Skeletal muscle satellite cell (primary cell): ENCODE measurements around the gene TLE4. TPM values are rescaled to one million over a fixed set of nuclear protein-coding genes. Genes with fewer than 3 reads are reported as not detected.
"Not testable (repeated sequence)": the region's sequence is repeated elsewhere in the genome, so short reads cannot be mapped to it uniquely, and the experiment has no call there.

Source experiments
- H3K27me3 ChIP-seq: 2 replicates; pipeline ENCODE4 v1.7.0; 2013; ENCODE audit warnings: low read length; ENCODE audit not compliant: control insufficient read depth, insufficient read depth
- H3K36me3 ChIP-seq: 2 replicates; pipeline ENCODE4 v1.7.0; 2013; ENCODE audit warnings: mild to moderate bottlenecking, control low read depth, low read length; ENCODE audit not compliant: insufficient read depth
- H3K4me1 ChIP-seq: 2 replicates; pipeline ENCODE4 v1.7.0; 2013; ENCODE audit warnings: low read length; ENCODE audit not compliant: control insufficient read depth, insufficient read depth
- H3K4me2 ChIP-seq: 2 replicates; pipeline ENCODE4 v1.7.0; 2013; ENCODE audit warnings: mild to moderate bottlenecking, low read length
- H3K4me3 ChIP-seq: 2 replicates; pipeline ENCODE4 v1.7.0; 2013; ENCODE audit warnings: low read length
- H3K9ac ChIP-seq: 2 replicates; pipeline ENCODE4 v1.7.0; 2013; ENCODE audit warnings: mild to moderate bottlenecking, low read depth, low read length, moderate library complexity
- H3K9me3 ChIP-seq: replicated peaks from 2 replicates; pipeline ENCODE4 v1.7.0; 2013; ENCODE audit warnings: mild to moderate bottlenecking, control low read depth, low read length
- total RNA-seq: library from RNA; depleted of rRNA; stranded (reverse); fragments of >200 nt; gene quantifications from 2 replicates; pipeline ENCODE4 v1.2.3, GENCODE V29; 2012; rRNA removed

TLE4 gene
- 5.6 and 12.9 TPM in 2 replicates for total RNA-seq

DNA sequence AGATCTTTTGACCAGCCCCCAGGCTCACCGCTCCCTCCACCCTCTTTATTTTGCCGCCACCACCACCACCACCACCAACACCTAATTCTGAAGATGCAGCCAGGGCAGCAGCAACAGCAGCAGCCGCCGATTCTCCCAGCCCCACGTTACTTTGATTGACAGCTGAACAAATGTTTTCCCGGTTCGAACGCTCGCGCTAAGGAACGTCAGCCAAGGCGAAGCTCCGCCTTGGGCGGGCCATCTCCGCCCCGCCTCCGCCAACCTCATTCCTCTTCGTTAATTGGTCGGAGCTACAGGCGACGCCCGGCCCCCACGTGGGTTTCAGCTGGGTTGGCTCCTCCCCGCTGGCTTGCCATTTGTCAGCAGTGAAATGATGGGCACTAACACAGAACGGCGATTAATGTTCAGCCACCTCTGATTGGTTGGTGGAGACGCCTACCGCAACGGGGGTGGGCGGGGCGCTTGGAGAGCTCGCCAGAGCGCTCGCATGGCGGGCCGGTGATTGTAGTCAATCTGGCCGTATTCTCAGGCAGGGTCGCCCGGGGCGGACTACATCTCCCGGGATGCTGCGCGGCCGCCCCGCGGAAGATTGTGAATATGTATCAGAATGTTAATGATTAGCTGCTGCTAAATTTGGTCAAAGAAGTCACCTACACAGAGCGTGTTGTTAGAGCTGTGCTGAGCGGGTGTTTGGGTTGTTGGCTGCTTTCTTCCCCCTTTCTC, at the start of gene TLE4:
TSS of gene TLE4 (plus strand) at position 657 of the 723 bp plus-strand sequence. CDS start 826 bp downstream, outside the sequence.
- no peaks in the 10 kb centered on the region for H3K27me3 ChIP-seq
- no peaks in the 10 kb centered on the region for H3K36me3 ChIP-seq
- H3K4me2 ChIP-seq, result peak within 1 kb of the TSS; percentile 98
- H3K9ac ChIP-seq, result peak within 1 kb of the TSS; percentile 98
- peaks cover 16% of the 10 kb centered on the region for H3K4me1 ChIP-seq
- no peaks in the 10 kb centered on the region for H3K9me3 ChIP-seq
- H3K4me3 ChIP-seq, result peak within 1 kb of the TSS; percentile 93

DNA sequence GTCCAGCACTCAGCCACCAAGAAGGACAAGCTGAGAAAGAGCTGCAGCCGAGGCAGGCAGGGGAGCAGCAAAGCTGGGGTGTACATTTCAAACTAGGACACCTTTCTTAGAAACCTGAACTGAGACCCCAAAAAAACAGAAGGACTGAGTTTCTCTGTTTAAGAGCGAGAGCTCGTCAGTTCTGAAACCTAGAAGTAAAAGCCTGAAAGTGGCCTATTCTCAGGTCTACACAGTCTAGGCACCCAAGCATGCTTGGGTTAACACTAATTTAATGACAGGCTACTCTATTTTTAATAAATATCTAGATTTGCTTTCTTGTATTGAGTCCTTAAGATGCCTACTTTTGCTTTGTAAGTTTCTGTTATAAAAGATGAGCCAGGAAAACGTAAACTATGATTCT, 49.0 kb upstream of the TLE4 start:
- Histone ChIP-seq H3K4me1 (no peaks in the 10 kb centered on the region), H3K36me3 (no peaks in the 10 kb centered on the region), H3K27me3 (no peaks in the 10 kb centered on the region), H3K9ac (no peak overlapping the region), H3K9me3 (no peaks in the 10 kb centered on the region), H3K4me2 (no peak overlapping the region), H3K4me3 (no peak overlapping the region)

DNA sequence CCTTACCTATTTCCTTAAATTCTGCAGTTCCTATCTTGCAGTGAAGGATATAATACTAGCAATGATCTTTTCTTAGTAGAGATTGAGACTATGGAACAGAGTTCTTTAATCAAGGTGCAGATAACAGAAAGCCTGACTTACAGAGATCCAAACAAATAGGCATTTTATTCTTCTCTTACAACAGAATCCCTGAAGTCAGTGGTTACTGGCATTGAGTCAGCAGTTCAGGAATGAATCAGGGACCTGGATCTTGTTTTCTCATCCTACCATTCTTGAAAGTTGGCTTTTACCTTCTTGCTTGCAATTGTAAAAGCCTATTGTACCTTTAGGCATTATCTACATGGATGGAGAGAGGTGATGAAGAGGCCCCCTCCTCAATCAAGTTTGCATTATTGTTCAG, 47.5 kb upstream of the TLE4 start:
- Histone ChIP-seq H3K4me1 (no peaks in the 10 kb centered on the region), H3K36me3 (no peaks in the 10 kb centered on the region), H3K9me3 (no peaks in the 10 kb centered on the region), H3K9ac (no peak overlapping the region), H3K4me3 (no peak overlapping the region), H3K27me3 (no peaks in the 10 kb centered on the region), H3K4me2 (no peak overlapping the region)

DNA sequence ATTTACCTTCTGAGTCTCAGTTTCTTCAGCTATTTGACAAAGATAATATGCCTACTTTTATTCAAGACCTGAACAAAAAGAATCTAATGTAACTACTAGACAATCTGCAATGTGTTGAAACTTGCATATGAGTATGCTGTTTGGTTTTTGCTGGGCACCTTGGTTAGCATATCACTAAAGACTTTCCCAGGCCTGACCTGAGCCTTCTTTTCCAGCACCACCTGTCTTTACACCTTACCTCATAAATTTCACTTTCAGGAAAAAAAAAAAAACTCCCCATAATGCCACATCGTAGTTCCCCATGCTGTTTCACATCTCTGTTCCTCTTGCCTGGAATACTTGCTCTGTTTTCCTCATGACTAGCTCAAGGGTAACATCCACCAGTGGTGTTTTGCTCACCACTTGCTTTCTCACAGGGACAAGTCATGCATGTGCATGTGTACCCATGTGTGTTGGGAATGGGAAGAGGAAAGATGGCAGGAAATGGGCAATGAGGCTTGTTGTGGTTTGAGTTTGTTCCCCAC, 45.6 kb upstream of the TLE4 start:
- Histone ChIP-seq H3K9me3 (no peaks in the 10 kb centered on the region), H3K27me3 (no peaks in the 10 kb centered on the region), H3K36me3 (no peaks in the 10 kb centered on the region), H3K4me3 (no peak overlapping the region), H3K4me1 (no peaks in the 10 kb centered on the region), H3K4me2 (no peak overlapping the region), H3K9ac (no peak overlapping the region)

DNA sequence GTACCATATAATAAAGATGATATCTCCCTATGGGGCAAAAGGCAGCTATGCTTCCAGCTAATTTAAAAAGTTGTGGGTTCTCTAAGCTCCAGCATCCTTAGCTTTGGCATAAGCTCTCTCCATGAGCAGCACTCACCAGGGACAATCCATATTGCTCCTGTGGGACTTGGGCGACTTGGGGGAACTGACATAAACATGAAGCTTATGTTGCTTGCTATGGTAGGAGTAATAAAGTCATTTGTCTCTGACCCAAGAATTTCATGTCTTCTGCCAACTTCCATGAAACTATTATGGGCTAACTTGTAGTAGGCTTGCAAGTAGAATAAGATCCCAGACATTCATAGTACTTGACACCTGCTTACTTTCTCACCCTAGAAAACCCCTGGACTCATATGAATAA, 36.2 kb upstream of the TLE4 start:
- Histone ChIP-seq H3K9me3 (no peaks in the 10 kb centered on the region), H3K9ac (no peak overlapping the region), H3K27me3 (no peaks in the 10 kb centered on the region), H3K4me3 (no peak overlapping the region), H3K36me3 (no peaks in the 10 kb centered on the region), H3K4me1 (no peaks in the 10 kb centered on the region), H3K4me2 (no peak overlapping the region)

DNA sequence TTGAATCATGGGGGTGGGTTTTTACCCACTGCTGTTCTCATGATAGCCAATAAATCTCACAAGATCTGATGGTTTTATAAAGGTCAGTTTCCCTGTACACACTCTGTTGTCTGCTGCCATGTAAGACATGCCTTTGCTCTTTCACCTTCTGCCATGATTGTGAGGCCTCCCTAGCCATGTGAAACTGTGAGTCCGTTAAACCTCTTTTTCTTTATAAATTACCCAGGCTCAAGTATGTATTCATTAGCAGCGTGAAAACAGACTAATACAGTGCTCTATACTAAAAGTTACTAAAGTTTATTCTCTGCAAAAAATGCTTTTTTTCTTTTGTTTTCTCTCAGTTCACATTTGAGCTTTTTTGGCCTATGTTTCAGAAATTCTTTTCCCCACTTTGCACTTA, 33.9 kb upstream of the TLE4 start:
- Histone ChIP-seq H3K9me3 (no peaks in the 10 kb centered on the region), H3K36me3 (no peaks in the 10 kb centered on the region), H3K27me3 (no peaks in the 10 kb centered on the region), H3K4me2 (no peak overlapping the region), H3K4me1 (no peaks in the 10 kb centered on the region), H3K4me3 (no peak overlapping the region), H3K9ac (no peak overlapping the region)

DNA sequence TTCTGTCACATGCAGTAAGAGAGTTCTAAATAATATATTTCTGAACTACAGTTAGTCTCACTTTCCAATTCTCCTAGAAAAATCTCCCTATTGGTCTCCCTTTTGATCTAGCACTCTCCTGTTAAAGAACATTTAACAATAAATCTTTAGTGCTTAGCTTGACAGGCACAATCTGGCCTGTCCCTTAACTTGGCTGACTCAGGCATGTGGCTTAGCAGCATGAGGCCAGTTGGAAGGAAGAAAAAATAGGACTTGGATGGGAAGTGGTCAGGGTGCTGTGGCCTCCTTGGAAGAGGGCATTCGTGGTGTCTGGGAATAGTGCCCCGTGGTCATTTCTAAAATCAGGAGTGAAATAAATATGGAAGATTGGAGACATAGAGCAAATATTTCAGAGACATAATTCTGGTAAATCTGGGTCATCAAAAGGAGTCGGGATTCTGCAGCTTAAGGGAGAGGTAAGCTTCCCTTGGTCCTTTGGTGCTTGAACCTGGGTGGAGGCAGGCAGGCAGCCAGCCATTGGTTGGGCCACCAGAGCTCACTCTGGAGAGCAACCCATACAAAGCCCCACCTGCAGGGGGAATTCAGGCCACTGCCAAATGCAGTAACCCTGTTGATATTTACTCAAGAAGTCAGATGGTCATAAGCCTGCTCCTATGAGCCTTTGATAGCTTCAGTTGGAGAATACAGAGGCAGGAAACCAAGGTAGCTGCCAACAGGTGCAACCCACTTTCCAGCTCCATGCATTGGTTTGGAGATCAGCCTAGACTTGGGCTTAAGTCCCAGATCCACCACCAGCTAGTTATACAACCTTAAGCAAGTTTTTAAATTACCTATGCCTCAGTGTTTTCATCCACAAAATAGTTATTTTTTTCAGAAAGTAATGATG, 28.8 kb upstream of the TLE4 start:
- H3K36me3 ChIP-seq, result no peaks in the 10 kb centered on the region

DNA sequence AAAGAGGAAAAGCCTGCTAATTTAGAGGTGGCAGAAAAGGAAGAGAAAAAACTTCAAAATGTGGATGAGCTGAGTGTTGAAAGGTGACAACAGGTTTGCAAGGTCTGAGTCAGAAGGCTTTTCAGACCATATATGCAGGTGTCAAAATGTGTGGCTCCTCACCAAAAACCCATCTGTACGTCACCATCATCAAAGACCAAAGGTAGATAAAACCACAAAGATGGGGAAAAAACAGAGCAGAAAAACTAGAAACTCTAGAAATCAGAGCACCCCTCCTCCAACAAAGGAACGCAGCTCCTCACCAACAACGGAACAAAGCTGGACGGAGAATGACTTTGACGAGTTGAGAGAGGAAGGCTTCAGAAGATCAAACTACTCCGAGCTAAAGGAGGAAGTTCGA, 27.4 kb upstream of the TLE4 start:
- not testable (repeated sequence) for H3K27me3 ChIP-seq, H3K9me3 ChIP-seq, H3K4me2 ChIP-seq, H3K4me3 ChIP-seq, H3K4me1 ChIP-seq, H3K36me3 ChIP-seq, H3K9ac ChIP-seq

More for the DNA sequence above, 28.8 kb upstream of the TLE4 start:
- no peak overlapping the region for H3K4me2 ChIP-seq
- H3K4me1 ChIP-seq, result no peaks in the 10 kb centered on the region
- no peaks in the 10 kb centered on the region for H3K27me3 ChIP-seq
- H3K9me3 ChIP-seq, result no peaks in the 10 kb centered on the region
- no peak overlapping the region for H3K9ac ChIP-seq
- no peak overlapping the region for H3K4me3 ChIP-seq

DNA sequence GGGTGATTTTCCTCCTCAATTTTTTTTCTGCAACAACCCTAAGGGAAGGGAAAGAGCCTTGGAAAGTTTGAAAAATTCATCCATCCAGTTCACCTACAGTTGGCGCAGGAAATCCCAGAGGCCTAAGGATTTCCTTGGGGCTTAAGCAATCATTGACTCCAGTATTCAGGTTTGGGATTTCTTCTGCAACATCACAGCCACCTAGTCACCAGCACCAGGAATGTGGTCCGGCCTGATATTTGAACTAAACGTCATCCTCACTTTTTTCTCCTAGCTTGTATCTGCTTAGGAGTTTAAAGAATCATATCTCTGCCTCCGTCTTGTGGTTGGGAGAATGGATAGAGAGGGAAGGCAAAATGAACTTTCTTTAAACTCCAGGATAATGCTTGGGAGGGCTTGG, 20.2 kb upstream of the TLE4 start:
- Histone ChIP-seq H3K9ac (no peak overlapping the region), H3K27me3 (no peaks in the 10 kb centered on the region), H3K4me3 (no peak overlapping the region), H3K4me1 (no peaks in the 10 kb centered on the region), H3K4me2 (no peak overlapping the region), H3K9me3 (no peaks in the 10 kb centered on the region), H3K36me3 (no peaks in the 10 kb centered on the region)

DNA sequence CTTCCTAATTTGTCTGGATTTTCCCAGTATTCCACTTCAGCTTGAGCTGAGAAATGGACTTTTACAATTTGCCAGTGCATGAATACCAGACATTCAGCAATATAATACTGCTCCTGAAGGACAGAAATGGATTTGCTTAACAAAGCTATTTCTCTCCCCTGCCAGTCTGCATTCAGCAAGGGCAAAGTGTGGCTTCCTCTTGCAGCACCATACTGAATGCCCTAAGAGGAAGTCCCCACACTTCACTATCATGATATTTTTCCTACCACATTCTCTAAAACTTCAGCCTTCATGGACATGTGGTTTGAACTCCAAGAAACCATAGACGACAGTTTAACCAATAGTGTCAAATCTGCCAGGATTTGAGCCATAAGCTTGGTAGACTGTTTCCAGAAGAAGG, 19.8 kb upstream of the TLE4 start:
- Histone ChIP-seq H3K36me3 (no peaks in the 10 kb centered on the region), H3K4me1 (no peaks in the 10 kb centered on the region), H3K27me3 (no peaks in the 10 kb centered on the region), H3K9ac (no peak overlapping the region), H3K9me3 (no peaks in the 10 kb centered on the region), H3K4me2 (no peak overlapping the region), H3K4me3 (no peak overlapping the region)

DNA sequence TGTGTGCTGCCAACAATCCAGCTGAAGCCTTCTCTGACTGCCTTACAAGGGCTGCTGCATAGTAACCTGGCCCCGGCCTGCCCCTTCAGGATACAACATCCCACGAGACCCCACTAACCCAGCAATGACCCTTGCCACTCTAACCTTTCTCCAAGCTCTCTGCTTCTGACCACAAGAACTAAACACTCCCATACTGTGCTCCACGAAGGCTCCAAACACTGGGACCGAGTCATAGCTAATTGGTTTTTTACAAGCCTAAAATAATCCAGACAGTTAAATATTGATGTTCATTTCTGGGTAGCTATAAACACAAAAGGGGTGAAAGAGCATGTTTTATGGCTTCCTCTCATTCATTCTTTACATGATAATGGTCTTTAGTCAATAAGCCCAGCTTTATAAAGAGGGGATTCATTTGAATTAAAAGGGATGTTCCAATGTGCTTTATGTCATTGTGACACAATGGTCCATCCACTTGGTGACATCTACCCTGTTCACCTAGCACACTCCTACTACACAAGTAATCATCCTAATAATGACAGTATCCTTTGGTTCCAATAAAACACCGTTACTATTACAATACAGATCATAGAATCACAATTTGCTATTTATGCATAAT, 16.2 kb upstream of the TLE4 start:
- no peak overlapping the region for H3K4me2 ChIP-seq
- H3K36me3 ChIP-seq, result no peaks in the 10 kb centered on the region
- no peak overlapping the region for H3K9ac ChIP-seq
- H3K4me1 ChIP-seq, result no peaks in the 10 kb centered on the region
- H3K9me3 ChIP-seq, result no peaks in the 10 kb centered on the region
- H3K27me3 ChIP-seq, result no peaks in the 10 kb centered on the region
- H3K4me3 ChIP-seq, result no peak overlapping the region
